ENCODE data around the gene GNAS.

- TF ChIP-seq CTCF (IDR thresholded peaks at IDR 0.05): no peak
- TF ChIP-seq POLR2A (IDR thresholded peaks at IDR 0.05): no peak
Observed at GRCh38 chr20:58843128-58843556, 9.4 kb upstream of the GNAS start.
